GM19043 (cell line): ENCODE measurements around the gene POC1A.

ENCODE experiments used
- ATAC-seq: cut with Tn5 transposase; IDR thresholded peaks from one replicate; pipeline ENCODE4 v1.9.1; 2021; ENCODE audit warnings: low read depth; ENCODE audit not compliant: unreplicated experiment

The POC1A gene

GRCh38 chr3:52132930-52133329, 21.3 kb downstream of the POC1A start:
- no peak for ATAC-seq

GRCh38 chr3:52132041-52132440, 22.2 kb downstream of the POC1A start:
- ATAC-seq: no peak

- ATAC-seq: no peak
These were observed 23.1 kb downstream of the POC1A start for GRCh38 chr3:52130966-52131622.

- no peak for ATAC-seq
These were observed 26.0 kb downstream of the POC1A start for GRCh38 chr3:52128118-52128683.

- ATAC-seq: no peak
These were observed 27.7 kb downstream of the POC1A start for GRCh38 chr3:52126500-52126899.

GRCh38 chr3:52126036-52126435, 28.2 kb downstream of the POC1A start:
- ATAC-seq: no peak

GRCh38 chr3:52124766-52125165, 29.5 kb downstream of the POC1A start:
- no peak for ATAC-seq

GRCh38 chr3:52124126-52124525, 30.1 kb downstream of the POC1A start:
- no peak for ATAC-seq

GRCh38 chr3:52123106-52123725, 31.0 kb downstream of the POC1A start:
- ATAC-seq: no peak

GRCh38 chr3:52122491-52122890, 31.7 kb downstream of the POC1A start:
- ATAC-seq: no peak

- no peak for ATAC-seq
These were observed 32.4 kb downstream of the POC1A start for GRCh38 chr3:52121813-52122212.

GRCh38 chr3:52121464-52121805, 32.8 kb downstream of the POC1A start:
- peak; percentile 64 for ATAC-seq

- ATAC-seq: peak; percentile 13
These were observed 33.4 kb downstream of the POC1A start for GRCh38 chr3:52120556-52121463.

- no peak for ATAC-seq
These were observed 34.4 kb downstream of the POC1A start for GRCh38 chr3:52119826-52120225.

- no peak for ATAC-seq
These were observed 35.1 kb downstream of the POC1A start for GRCh38 chr3:52119099-52119498.

- ATAC-seq: no peak
These were observed 35.9 kb downstream of the POC1A start for GRCh38 chr3:52118156-52118875.

- ATAC-seq: no peak
These were observed 36.7 kb downstream of the POC1A start for GRCh38 chr3:52117537-52117936.

- ATAC-seq: no peak
These were observed 42.2 kb downstream of the POC1A start for GRCh38 chr3:52112056-52112455.

GRCh38 chr3:52110502-52110901, 43.7 kb downstream of the POC1A start:
- ATAC-seq: no peak

GRCh38 chr3:52109611-52110301, 44.5 kb downstream of the POC1A start:
- ATAC-seq: no peak
